ENCODE measurements around the gene DPYSL5.

DNA sequence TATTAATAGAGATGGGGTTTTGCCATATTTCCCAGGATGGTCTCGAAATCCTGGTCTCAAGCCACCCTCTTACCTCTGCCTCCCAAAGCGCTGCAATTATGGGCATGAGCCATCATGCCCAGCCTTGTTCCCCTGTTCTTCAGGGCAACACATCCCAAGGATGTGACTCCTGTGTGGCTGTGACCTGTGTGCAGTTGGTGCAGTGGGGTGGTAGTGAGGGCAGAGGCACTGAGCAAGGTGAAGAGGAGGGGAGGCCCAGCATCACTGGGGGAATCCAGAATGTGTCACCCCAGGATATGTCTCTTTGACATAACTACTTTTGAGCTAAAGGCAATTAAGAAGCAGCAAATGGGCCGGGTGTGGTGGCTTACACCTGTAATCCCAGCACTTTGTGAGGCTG lies 38.7 kb upstream of the DPYSL5 start:
- TF ChIP-seq EP300 (IDR thresholded peaks at IDR 0.05): no peak
- TF ChIP-seq, protein P1, sequence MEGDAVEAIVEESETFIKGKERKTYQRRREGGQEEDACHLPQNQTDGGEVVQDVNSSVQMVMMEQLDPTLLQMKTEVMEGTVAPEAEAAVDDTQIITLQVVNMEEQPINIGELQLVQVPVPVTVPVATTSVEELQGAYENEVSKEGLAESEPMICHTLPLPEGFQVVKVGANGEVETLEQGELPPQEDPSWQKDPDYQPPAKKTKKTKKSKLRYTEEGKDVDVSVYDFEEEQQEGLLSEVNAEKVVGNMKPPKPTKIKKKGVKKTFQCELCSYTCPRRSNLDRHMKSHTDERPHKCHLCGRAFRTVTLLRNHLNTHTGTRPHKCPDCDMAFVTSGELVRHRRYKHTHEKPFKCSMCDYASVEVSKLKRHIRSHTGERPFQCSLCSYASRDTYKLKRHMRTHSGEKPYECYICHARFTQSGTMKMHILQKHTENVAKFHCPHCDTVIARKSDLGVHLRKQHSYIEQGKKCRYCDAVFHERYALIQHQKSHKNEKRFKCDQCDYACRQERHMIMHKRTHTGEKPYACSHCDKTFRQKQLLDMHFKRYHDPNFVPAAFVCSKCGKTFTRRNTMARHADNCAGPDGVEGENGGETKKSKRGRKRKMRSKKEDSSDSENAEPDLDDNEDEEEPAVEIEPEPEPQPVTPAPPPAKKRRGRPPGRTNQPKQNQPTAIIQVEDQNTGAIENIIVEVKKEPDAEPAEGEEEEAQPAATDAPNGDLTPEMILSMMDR (IDR thresholded peaks at IDR 0.05): no peak

Data from tibial nerve (tissue), 4 donors.